GM06990 (cell line): ENCODE results near the gene INAFM1.
"Not testable (repeated sequence)": the region's sequence is repeated elsewhere in the genome, so short reads cannot be mapped to it uniquely, and the experiment has no call there.

Experiments
- DNase-seq: peaks from one replicate; pipeline ENCODE4 v3.0.0-alpha.2; 2011; ENCODE audit not compliant: insufficient read length; ENCODE audit errors: extremely low read depth
- H3K27me3 ChIP-seq: replicated peaks from 2 replicates; pipeline ENCODE4 v1.6.0; 2011; ENCODE audit warnings: low read length; ENCODE audit not compliant: control insufficient read depth, insufficient read depth
- H3K36me3 ChIP-seq: 2 replicates; pipeline ENCODE4 v1.5.1; 2011; ENCODE audit warnings: low read length; ENCODE audit not compliant: control insufficient read depth, insufficient read depth
- H3K4me3 ChIP-seq: replicated peaks from 2 replicates; pipeline ENCODE4 v1.5.1; 2011; ENCODE audit warnings: low read depth, mild to moderate bottlenecking, control low read depth, low read length
- TF ChIP-seq, protein P1 (sequence below): IDR thresholded peaks from 2 replicates; pipeline ENCODE4 v1.5.1; 2011; ENCODE audit warnings: low read length, control low read depth, mild to moderate bottlenecking, inconsistent platforms; ENCODE audit not compliant: insufficient read depth, poor library complexity, severe bottlenecking

The INAFM1 gene

DNA sequence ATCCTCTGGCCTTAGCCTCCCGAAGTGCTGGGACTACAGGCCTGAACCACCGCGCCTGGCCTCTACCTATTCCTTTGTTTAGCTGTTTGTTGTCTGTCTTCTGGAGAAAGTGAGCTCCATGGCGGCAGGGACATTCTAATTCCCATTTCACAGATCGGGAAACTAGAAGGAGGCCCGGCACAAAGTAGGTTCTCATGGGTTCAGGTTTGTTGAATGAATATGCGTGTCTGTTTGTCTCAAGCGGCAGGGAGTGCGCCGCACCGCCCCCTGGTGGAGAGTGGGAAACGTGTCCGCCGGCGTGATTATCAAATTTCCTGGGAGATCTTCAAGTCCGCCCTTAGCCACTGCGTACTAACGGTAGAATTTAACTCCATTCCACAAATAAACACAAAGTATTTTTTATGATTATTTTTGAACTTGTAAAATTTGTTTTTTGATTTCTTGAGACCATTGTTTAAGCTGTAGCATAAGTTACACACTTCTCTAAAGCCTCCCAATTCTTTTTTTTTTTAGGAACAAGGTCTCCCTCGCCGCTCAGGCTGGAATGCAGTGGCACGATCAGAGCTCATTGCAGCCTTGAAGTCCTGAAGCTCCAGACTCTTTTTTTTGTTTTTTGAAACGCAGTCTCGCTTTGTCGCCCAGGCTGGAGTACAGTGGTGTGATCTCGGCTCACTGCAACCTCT is 27.2 kb upstream of the INAFM1 start:
- Histone ChIP-seq H3K27me3 (no peaks in the 10 kb centered on the region), H3K36me3 (no peaks in the 10 kb centered on the region), H3K4me3 (no peak overlapping the region)
- TF ChIP-seq, protein P1, sequence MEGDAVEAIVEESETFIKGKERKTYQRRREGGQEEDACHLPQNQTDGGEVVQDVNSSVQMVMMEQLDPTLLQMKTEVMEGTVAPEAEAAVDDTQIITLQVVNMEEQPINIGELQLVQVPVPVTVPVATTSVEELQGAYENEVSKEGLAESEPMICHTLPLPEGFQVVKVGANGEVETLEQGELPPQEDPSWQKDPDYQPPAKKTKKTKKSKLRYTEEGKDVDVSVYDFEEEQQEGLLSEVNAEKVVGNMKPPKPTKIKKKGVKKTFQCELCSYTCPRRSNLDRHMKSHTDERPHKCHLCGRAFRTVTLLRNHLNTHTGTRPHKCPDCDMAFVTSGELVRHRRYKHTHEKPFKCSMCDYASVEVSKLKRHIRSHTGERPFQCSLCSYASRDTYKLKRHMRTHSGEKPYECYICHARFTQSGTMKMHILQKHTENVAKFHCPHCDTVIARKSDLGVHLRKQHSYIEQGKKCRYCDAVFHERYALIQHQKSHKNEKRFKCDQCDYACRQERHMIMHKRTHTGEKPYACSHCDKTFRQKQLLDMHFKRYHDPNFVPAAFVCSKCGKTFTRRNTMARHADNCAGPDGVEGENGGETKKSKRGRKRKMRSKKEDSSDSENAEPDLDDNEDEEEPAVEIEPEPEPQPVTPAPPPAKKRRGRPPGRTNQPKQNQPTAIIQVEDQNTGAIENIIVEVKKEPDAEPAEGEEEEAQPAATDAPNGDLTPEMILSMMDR, result peak; percentile 84
- peak; percentile 75 for DNase-seq

DNA sequence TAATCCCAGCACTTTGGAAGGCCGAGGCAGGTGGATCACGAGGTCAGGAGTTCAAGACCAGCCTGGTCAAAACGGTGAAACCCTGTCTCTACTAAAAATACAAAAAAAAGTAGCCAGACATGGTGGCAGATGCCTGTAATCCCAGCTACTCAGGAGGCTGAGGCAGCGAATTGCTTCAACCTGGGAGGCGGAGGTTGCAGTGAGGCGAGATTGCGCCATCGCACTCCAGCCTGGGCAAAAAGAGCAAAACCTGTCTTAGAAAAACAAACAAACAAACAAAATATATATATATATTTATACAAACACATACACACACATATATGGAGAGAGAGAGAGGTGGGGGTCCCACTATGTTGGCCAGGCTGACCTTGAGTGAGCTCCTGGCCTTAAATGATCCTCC is 21.7 kb upstream of the INAFM1 start:
- not testable (repeated sequence) for DNase-seq, H3K36me3 ChIP-seq, H3K4me3 ChIP-seq, H3K27me3 ChIP-seq

DNA sequence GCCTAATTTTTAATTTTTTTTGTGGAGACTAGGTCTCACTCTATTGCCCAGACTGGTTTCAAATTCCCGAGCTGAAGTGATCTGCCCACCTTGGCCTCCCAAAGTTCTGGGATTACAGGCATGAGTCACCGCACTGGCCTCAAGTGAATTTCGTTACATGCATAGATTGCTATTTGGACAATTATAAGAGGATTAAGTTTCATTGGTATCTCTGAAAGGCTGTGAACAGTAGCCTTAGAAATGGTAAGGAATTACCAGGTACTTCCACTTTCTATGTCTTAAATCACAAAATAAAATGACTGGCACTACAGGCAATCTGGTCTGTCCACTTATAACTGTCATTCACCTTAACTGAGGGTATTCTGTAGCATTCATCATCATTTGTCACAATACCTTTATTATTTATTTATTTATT is 21.2 kb upstream of the INAFM1 start:
- TF ChIP-seq, protein P1, result no peak
- H3K36me3 ChIP-seq, result no peaks in the 10 kb centered on the region
- DNase-seq, result no peak
- no peak overlapping the region for H3K4me3 ChIP-seq
- H3K27me3 ChIP-seq, result no peaks in the 10 kb centered on the region

DNA sequence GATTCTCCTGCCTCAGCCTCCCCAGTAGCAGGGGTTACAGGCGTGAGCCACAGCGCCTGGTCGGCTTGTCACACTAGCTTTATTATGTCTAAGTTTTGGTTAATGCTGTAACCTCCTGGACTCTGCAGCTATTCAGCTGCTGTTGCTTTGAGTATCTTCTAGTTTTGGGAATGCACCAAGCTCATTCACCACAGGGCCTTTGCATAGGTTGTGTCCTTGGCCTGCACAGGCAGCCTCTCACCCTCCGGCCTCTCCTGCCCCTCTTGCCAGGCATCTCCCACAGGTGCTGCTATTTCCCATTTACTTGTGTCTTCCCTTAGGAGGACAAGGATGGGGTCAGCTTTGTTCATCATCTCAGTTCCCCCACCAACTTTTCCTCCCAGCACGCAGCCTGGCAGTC is 20.7 kb upstream of the INAFM1 start:
- no peak for DNase-seq
- H3K36me3 ChIP-seq, result no peaks in the 10 kb centered on the region; the same call in 1 of the 2 replicates
- TF ChIP-seq, protein P1, result no peak
- H3K27me3 ChIP-seq, result no peaks in the 10 kb centered on the region
- no peak overlapping the region for H3K4me3 ChIP-seq

DNA sequence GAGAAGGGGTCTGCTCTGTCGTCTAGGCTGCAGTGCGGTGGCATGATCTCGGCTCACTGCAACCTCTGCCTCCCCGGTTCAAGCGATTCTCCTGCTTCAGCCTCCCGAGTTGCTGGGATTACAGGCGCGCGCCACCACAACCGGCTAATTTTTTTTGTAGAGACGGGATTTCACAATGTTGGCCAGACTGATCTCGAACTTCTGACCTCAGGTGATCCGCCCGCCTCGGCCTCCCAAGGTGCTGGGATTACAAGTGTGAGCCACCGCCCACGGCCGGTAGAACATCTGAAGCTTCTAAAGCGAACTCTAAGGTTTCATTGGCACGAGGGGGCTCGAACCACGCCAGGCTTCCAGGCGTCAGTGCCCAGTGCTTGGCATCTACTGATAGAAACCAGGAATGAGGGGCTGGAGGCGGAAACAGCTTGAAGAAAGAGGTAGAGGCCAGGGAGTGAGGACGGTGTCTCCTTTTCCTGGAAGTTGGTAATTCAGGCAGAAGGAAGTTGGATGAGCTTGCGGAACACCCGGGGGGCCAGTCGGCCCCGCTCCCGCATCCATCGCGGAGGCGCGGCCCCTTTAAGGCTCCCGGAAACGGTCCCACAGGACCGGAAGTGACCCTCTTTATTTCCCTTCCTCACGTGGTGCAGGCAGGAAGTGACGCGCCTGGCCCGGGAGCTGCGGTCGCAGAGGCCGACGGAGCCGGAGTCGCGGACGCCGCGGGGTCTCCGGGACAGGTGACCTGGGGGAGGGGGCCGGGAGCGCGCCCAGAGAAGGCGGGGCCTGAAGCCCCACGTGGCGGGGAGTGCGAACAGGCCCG is 18.6 kb upstream of the INAFM1 start, which contains the start of gene CCDC9:
TSS of gene CCDC9 (plus strand) at position 647 of the 814 bp plus-strand sequence. CDS start 1,876 bp downstream, outside the sequence.
- TF ChIP-seq, protein P1, result no peak
- H3K36me3 ChIP-seq, result peaks cover 8% of the 10 kb centered on the region
- no peaks in the 10 kb centered on the region for H3K27me3 ChIP-seq
- H3K4me3 ChIP-seq, result peak within 1 kb of the TSS; percentile 67
- DNase-seq, result peak; percentile 97

DNA sequence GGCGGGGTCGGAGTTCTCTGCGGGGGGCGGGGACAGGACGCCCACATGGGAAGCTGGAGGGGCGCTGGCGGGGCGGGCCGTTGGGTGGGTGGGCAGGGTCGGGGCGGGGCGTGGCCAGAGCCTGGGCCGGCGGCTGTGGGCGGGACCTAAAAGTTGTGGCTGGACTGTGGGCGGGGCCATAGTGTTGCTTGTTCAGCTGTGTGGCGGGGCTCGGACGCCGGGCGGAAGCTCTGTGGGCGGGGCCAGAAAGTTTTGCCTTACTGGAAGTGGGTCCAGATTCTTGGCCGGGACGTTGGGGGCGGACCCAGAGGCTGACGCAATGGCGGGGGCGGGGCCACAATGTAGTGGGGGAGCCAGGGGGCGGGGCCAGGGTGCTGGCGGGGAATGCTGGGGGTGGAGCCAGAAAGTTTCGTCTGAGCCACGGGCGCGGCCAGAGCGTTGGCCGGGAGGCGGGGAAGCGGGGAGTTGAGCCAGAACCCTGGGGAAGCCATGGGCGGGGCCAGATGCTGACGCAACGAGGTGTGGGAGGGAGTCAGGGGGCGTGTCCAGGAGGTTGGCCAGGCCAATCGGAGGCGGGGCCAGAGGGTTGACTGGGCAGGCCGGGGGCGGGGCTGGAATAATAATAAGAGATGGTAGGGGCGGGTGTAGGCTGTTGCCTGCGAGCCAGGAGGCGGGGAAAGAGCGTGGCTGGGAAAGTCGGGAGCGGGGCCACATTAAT is 17.8 kb upstream of the INAFM1 start:
- peak; percentile 97 for DNase-seq
- H3K36me3 ChIP-seq, result peaks cover 11% of the 10 kb centered on the region
- H3K27me3 ChIP-seq, result no peaks in the 10 kb centered on the region
- peak overlapping the region; percentile 67 for H3K4me3 ChIP-seq
- TF ChIP-seq, protein P1, result no peak
